Coronary artery (tissue), 2 donors: ENCODE results near the gene PUS3.

Experiments used
- DNase-seq: peaks from one replicate; pipeline ENCODE4 v3.0.0-alpha.2; 2017; ENCODE audit warnings: low spot score
- H3K27ac ChIP-seq, 2 donors: fragments of 200-600 bp; sonication (generic); one replicate each; pipeline ENCODE4 v1.5.1; 2016 to 2019
- H3K4me3 ChIP-seq: fragments of 200-600 bp; sonication (generic); 2 replicates; pipeline ENCODE4 v1.5.1; 2016; ENCODE audit warnings: mild to moderate bottlenecking, moderate library complexity
- TF ChIP-seq, protein P1 (sequence below): fragments of 200-600 bp; sonication (generic); IDR thresholded peaks from one replicate; pipeline ENCODE4 v1.5.1; 2019; ENCODE audit warnings: antibody characterized with exemption

PUS3 gene

DNA sequence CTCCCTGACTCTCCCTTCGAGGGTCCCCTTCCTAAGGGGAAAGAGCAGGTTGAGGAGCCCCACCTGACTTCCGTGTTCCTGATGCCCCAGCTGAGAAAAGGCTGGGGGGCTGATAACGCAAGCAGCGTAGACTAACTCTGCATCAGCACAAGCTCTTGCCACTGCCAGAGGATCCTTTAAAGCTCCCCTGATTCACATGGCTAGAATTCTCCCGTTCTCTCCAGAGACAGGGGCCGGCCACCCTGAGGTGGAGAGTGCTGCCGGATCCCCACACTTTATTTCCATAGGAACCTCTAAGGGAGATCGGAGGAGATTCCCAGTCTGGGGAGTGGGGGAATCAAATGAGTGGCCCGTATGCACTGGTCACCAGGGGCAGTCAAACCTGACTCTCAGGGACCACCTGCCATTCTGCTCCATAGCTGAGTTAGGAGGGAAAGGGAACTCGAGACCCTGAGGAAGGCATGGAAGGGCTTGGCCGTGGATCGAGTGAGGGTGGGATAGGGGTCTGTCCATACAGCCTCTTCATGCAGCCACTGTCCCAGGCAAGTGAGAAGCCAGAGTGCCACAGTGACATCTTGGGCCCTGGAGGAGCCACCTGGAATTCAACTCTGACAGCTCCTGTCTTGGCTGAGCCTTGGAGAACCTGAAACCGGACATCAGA lies 41.5 kb upstream of the PUS3 start:
- TF ChIP-seq, protein P1, sequence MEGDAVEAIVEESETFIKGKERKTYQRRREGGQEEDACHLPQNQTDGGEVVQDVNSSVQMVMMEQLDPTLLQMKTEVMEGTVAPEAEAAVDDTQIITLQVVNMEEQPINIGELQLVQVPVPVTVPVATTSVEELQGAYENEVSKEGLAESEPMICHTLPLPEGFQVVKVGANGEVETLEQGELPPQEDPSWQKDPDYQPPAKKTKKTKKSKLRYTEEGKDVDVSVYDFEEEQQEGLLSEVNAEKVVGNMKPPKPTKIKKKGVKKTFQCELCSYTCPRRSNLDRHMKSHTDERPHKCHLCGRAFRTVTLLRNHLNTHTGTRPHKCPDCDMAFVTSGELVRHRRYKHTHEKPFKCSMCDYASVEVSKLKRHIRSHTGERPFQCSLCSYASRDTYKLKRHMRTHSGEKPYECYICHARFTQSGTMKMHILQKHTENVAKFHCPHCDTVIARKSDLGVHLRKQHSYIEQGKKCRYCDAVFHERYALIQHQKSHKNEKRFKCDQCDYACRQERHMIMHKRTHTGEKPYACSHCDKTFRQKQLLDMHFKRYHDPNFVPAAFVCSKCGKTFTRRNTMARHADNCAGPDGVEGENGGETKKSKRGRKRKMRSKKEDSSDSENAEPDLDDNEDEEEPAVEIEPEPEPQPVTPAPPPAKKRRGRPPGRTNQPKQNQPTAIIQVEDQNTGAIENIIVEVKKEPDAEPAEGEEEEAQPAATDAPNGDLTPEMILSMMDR: no peak
- H3K27ac ChIP-seq: no peak overlapping the region
- peak; percentile 55 for DNase-seq

DNA sequence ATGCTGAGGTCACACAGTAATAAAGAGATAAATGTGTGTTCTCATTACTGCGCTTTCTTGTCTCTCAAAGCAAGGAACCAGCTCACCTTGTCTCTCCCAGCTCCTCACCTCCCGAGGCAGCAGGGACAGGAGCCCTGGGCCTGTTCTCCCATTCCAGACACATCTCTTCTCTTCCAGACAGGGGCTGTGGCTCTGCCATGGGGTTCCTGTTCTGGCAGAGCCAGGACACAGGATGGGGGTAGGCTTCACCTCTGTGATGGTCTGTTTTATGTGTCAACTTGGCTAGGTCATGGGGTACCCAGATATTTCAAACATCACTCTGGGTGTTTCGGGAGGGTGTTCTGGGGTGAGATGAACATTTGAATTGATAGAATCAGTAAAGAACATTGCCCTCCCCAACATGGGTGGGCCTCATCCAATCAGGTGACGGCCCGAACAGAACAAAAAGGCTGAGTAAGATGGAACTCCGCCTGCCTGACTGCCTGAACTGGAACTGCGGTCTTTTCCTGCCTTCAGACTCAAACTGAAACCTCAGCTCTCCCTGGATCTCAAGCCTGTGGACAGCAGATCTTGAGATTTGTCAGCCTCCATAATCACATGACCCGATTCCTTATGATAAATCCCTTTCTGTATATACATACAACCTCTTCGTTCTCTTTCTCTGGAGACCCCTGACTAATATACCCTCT lies 40.8 kb upstream of the PUS3 start:
- Histone ChIP-seq H3K4me3 (no peak overlapping the region), H3K27ac (no peak overlapping the region)
- peak; percentile 56 for DNase-seq
- TF ChIP-seq, protein P1: no peak

More for the DNA sequence above, 41.5 kb upstream of the PUS3 start:
- H3K4me3 ChIP-seq: no peak overlapping the region

DNA sequence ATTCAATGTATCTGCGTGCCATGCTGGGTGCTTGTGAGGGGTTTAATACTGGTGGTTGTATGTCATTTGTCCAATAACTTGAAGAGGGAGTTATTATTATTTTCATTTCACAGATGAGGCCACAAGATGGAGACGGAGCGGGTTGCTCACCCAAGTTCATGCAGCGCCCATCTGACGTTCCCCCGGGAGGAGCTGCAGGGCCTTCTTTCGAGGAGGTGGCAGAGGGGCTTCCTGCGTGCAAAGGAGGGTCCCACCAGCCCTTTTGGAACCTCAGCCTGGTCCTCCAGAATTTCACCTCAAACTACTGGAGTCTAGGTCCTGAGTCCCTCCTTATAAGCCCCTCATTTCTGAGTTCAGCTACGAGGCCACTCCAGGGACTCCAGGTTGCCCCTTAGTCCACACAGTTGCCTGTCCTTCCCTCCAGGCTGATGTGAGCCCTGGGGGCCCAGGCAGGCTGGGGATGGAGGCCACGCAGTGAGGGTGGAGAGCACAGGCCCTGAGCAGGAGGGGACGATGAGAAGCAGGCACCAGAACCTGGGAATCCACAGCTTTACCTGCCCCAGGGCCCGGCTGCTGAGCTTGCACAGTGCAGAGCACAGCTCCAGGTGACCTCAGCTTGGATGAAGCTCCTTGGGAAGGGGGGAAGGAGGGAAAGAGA lies 39.9 kb upstream of the PUS3 start:
- TF ChIP-seq, protein P1: no peak
- H3K4me3 ChIP-seq: no peak overlapping the region
- H3K27ac ChIP-seq: no peak overlapping the region
- peak; percentile 64 for DNase-seq

DNA sequence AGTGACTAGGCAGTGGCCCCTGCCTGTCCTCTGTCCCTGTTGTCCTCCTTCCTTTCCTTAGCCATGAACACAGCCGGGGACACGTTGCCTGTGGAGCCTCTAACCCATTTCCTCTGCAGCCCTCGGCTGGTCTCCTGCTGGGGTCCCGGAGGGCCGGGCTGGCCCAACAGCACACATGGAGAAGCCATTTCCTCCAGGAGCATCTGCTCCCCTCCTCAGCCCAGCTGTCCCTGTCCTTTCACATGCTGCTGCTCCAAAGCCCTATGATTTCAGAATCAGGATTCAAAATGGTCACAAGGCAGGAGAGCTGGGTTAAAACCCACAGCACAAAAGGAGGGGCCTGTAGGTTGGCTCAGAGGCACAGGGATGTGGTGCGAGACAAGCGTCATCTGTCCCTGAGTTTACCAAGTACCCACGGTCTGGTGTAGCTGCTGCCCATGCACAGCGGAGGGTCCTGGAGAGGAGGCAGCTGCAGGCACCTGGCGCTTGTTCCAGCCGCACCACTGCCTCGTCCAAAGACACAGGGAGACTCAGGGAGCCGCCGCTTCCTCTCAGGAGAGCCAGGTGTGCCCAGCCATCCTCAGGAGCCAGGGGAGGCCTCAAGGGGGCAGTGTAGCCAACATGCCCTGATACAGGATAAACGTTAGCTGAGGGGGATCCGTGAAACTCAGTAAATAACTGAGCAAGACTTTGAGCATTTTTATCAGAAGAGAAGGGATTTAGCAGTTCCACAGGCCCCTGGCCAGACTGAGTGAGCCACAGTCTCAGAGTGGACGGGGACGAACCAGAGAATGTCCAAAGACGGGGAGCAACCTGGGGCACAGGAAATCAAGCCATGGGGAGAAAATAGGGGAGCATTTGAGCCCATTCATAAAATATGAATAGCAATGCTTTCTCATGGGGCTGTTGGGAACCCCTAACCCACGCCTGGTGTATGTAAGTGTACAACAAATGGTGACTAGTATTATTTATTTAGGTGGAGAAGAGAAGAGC lies 38.9 kb upstream of the PUS3 start:
- Histone ChIP-seq H3K4me3 (no peak overlapping the region), H3K27ac (no peak overlapping the region)
- TF ChIP-seq, protein P1: peak; percentile 24
- peak; percentile 64 for DNase-seq

DNA sequence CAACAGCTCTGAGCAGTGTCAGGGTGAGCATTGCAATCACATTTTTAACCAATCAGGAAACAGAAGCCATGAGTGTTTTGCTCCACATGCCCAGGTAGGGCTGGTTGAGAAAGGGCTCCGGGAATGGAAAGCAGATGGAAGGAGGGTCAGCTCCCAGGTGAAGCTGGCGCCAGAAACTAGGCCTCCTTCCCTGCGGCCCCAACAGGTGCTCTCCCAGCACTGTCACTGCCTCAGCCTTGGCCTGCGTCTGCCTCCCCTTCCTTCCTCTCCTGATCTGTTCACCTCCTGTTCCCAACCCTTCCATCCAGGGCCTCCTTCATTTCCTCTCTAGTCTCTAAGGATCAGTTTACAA lies 38.2 kb upstream of the PUS3 start:
- TF ChIP-seq, protein P1: no peak
- no peak overlapping the region for H3K27ac ChIP-seq
- peak; percentile 52 for DNase-seq
- no peak overlapping the region for H3K4me3 ChIP-seq

DNA sequence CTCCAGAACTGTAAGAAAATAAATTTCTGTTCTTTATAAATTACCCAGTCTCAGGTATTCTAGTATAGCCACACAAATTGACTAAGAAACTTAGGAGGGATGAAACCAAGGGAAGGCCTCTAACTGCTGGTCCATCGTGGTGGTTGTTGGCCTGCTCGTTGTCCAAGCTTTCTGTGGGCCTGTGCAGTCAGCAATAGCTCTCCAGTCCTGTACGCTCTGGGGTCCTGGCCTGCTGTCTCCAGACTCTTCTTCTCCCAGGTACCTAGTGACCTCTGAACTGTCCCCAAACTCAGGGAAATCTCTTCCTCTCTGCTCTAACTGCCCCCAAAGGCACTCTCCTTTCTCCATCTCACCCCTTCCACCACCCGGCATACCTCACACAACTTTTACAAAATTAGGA lies 37.1 kb upstream of the PUS3 start:
- TF ChIP-seq, protein P1: no peak
- DNase-seq: peak; percentile 7
- H3K27ac ChIP-seq: no peak overlapping the region
- no peak overlapping the region for H3K4me3 ChIP-seq
